HG03064 (cell line): ENCODE measurements around the gene TM4SF1.
"Not testable (repeated sequence)": the region's sequence is repeated elsewhere in the genome, so short reads cannot be mapped to it uniquely, and the experiment has no call there.

ENCODE experiments used
- ATAC-seq: cut with Tn5 transposase; IDR thresholded peaks from one replicate; pipeline ENCODE4 v1.9.1; 2021; ENCODE audit warnings: low read depth; ENCODE audit not compliant: unreplicated experiment

TM4SF1 gene

DNA sequence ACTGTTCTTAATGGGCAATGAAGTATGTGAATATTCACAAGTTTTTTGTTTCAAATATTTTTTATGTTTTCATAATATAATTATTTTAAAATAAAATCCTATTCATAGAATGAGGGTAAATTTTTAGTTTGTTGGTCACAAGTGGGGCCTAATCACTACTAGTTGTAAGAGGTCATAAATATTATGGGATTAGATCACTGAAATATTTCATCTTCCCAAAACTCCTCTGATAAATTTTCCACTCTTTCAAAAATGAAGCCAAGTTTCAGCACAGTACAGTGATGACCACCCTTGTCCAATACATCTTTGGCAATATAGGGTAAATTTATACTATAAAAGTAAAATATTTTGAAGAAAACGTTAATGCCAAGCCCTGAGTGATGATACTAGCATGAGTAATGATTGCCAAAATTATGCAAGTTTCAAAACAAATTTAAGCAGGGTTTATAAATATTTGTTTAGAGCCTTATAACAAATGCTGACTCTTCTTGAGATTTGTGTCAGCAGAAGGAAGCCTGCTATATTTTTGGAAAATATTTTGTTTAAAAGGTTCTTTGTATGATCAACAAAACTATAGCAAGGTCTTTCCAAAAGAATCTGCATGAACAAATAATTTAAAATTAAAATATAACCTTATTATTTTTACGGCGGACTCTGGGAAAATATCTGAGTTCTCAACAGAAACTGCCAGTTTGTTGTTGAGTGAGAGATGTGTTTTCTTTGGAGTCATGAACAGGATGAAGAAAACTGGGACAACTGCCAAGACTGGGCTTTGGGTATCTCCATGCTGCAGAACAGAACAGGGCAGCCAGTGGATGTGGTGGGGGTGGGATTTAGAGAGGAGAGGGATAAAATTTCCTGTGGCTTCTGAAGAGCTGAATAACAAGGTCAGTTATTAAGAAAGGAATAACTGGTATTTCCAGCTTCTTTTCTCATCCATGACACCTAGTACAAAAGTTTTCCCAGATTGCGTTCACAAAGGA, 17.9 kb upstream of the TM4SF1 start:
- no peak for ATAC-seq

DNA sequence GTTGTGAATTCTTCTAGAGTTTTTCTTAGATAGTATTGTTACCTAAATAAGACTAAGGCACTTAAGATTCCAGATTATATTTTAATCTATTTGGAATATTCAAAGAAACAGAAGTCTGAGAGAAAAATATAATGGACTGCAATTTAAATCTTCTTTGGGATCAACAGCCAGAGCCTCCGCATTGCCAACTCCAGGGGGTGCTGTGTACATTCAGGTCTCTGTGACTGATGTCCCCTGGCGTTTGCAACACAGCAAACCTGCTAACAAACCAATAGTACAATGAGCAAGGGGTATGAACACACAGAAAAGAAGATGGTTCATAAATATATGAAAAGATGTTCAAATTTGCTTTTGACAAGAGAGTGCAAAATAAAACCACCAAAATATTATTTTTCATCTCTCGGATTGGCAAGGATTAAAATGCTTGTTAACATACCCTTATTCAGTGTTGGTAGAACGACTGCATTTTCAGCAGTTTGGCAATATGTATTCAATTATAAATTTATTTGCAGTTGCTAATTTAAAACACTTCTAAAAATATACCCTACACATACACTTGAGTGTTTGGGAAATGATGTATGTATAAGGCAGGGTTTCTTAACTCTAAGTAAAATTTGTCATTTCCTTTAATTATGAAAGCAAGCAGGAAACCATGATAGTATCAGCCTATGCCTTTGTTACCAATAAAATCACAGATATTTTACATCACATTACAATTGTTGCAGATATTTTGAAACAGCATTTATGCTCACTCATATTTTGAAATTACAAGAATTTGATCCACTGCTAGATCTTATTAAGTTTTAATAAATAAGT, 16.1 kb upstream of the TM4SF1 start:
- no peak for ATAC-seq

DNA sequence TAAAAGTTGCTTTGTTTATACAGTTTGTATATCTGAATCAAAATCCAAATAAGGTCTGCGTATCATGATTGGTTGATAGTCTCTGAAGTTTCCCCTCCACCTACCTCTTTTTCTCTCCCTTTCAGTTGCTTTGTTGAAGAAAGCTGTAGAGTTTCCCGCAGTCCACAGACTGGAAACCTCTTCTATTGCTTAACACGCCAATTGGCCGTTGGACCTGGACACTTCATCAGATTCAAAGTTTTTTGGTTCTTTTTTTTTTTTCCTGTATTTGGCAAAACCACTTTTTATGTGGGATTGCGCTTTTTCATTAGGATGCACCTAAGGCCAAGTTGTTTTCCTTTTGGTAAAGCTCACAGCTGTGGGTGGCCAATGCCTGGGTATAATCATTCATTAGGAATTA, 14.5 kb upstream of the TM4SF1 start:
- ATAC-seq = no peak

DNA sequence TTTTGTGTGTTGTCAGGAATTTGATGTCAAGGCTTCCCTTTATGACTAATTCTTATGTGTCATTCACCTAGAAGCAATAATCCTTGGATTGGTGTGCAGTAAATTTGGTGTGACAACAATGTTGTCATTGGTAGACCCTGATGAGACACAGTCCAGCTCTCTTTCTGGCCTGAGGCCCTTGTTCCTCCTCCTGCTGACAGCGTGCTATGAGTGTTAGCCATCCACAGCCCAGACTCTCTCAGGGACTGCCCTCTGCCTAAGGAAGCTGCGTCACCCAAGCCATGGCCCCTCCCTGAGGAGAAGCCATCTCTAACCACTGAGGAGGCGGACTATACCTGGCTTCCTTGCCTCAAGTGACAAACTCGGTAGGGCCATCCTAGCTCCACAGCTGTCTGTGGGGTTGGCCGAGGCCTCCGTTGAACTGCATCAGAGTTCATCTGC, 13.3 kb upstream of the TM4SF1 start:
- no peak for ATAC-seq

DNA sequence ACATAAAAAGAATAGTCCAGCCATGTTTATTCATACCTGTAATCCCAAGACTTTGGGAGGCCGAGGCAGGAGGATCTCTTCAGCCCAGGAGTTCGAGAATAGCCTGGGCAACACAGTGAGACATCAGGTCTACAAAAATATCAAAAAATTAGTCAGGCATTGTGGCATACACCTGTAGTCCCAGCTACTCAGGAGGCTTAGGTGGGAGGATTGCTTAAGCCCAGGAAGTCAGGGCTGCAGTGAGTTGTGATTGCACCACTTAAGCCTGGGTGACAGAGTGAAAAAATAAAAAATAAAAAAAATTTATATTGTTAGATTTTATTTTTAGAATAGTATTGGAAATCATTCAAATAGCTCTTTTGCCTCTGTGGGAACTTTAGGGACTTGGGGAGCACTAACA, 12.8 kb upstream of the TM4SF1 start:
- no peak for ATAC-seq

DNA sequence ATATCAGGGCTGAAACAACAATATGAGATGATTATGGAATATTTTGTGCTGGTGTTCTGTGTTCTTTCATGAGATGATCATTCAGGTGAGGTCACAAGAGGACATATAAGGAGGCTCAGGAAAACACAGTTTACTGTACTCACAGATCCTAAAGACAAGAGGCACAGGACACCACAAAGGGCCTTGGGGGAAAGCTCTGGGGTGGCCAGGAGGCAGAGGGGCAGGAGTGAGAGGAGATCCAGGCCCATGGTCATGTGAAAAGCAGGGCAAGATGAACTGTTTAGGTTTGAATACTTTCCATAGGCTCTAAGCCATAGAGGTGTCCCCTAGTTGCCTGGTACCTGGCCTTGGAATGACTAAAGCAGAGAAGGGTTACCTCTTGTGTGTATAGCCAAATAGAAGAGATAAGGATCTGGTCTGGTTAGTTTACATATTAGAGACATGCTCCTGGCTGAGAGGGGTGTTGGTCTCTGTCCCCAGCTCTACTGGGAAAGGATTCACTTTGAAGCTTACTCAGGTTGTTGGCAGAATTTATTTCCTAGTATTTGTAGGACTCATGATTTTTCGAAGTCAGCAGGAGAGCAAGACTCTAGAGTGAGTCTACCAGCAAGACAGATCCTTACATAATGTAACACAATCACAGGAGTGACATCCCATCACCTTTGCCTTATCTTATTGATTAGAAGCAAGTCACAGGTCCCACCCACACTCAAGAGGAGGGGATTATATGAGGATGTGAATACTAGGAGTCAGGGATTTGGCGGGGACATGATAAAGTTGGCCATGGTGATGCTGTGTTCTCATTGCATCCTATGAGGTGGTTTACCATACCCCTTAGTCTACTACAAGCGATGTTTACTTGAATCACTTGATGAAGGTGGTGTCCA, 11.3 kb upstream of the TM4SF1 start:
- ATAC-seq = no peak

DNA sequence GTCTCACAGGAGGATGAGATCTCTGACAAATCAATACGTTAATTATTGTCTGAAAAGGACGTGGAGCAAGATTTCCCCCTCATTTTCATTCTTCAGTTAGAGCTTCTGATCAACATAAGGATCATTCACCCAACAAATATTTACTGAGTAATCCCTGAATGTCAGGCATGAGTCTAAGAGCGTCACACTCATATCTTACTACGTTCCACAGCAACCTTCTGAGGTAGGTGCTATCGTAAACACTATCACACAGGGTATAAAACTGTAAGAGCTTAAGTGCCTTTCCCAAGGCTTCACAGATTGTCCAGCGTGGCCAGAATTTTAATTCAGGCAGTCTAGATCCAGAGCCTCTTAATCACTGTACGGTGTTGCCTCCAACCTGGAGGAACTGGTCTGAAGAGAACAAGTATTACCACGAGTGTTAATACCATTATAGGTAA, 10.6 kb upstream of the TM4SF1 start:
- ATAC-seq = no peak

DNA sequence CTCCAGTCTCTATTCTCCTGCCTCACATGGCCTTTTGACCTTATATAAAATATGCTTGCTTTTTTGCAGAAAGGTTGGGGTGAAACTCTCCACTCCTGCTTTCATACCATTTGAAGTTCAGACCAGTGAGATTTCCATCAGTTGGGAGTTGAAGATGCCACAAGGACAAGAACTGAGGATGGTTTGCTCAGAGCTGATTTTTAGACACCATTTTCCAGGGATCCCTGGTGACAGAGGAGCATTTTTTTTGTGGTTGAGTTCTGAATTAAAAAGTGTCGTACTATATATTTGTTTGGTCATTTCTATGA, 8.8 kb upstream of the TM4SF1 start:
- ATAC-seq = no peak

DNA sequence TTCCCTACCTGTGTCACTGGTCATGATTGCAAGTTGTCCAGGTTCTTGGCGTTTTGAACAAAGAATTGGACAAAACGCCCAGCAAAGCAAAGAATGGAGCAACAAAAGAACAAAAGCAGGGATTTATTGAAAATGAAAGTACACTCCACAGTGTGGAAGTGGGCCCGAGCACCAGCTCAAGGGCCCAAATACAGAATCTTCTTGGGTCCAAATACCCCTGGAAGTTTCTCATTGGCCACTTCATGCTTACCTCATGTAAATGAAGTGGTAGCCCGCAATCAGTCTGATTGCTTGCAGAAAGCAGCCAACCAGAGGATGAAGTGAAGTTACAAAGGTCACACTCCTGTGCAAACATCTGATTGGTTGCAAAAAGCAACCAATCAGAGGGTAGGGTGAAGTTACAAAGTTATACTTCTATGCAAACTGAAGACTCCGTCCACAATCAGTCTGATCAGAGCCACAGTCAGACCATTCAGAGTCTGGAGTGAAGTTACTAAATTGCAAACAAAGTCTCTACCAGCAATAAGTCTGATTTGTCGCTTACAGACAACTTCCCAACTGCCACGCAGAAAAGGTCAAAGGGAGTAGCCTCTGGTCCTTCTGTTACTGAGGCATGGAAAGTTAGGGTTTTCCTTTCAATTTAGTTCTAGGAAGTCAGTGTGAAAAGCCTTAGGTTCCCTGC, 8.3 kb upstream of the TM4SF1 start:
- ATAC-seq = no peak

DNA sequence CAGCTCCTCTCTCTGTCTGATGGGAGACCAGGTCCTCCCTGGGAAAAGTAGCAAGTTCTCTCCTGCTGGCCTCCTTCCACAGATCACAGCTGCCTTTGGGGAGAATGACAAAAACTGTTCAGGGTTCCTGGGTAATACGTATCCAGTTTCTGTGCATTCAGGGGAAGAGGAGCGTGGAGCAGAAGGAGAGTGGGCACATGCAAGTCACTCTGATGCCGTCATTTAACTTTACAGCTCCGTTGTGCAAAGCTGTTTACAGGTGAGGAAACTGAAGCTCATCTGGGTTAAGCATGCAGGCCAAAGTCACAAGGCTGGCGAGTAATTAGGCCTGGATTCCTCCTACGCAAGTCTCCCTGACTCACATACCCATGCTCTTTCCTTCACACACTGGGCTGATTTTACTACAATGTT, 7.5 kb upstream of the TM4SF1 start:
- no peak for ATAC-seq

DNA sequence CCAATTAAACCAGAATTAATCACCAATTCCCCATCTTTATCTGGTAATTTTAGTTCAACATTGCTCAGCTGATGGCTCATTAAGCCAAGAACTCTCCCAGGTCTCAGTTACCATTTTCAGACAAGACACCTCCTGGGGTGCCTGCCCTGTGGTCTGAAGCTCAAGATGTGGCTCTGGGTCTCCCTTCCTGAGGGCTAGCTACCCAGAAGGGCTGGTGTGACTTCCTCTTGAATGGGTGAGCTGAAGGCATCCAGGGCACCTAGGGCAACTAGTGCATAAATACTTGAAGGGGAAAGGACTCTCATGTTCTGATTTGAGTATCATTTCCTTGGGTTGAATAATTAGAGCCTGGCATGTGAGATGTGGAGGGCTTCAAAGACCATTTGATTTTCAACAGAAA, 6.7 kb upstream of the TM4SF1 start:
- no peak for ATAC-seq

DNA sequence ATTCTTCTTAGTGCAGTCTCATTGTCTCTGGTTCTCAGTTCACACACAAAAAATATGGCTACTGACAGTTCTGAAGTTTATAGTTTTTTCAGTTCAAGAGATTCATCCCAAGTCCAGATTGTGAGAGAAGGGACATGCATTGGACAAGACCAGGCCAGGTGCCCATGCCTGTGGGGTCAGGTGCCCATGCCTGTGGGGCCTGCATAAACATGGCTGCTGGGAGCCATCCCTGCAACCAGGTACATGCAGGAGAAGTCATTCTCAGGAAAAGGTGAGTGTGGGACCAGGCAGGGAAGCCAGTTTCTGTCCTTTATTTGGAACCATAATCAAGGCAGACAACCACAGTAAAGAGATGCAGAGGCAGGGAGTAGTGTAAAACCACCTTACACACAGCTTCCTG, 6.3 kb upstream of the TM4SF1 start:
- ATAC-seq = no peak

DNA sequence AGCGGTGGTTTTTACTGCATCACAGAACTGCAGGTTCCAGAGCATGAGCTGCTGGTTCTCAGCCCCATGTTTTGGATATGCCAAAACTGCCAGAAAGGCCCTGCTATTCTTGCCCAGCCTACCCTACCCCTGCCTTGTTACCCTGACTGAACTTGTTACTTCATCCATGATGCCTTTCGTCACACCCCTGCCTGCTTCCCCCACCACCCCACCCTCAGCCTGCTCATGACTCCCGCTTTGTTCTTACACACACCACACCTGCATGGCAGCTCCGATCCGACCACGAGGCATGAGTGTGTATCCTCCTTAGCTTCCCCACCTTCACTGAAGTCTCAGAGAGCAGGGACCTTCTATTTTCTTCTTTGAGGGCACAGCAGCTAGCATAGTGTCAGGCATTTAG, 5.1 kb upstream of the TM4SF1 start:
- ATAC-seq = no peak

DNA sequence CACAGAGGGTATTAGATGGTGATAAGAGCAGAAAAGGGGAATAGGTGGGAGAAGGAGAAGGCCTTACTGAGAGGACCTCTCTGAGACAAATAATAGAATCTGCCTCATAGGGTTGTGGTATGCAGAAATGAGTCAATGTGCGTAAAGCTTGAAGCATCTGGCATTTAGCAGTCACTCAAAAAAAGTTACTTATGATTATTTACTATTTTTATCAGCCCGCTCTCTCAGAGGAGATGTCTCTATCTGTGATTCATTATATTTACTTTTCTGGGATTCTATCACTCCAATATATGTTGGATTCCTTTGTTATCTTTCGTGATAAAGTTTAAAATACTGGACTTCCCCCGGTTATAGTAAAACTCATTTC, 4.6 kb upstream of the TM4SF1 start:
- ATAC-seq = no peak

DNA sequence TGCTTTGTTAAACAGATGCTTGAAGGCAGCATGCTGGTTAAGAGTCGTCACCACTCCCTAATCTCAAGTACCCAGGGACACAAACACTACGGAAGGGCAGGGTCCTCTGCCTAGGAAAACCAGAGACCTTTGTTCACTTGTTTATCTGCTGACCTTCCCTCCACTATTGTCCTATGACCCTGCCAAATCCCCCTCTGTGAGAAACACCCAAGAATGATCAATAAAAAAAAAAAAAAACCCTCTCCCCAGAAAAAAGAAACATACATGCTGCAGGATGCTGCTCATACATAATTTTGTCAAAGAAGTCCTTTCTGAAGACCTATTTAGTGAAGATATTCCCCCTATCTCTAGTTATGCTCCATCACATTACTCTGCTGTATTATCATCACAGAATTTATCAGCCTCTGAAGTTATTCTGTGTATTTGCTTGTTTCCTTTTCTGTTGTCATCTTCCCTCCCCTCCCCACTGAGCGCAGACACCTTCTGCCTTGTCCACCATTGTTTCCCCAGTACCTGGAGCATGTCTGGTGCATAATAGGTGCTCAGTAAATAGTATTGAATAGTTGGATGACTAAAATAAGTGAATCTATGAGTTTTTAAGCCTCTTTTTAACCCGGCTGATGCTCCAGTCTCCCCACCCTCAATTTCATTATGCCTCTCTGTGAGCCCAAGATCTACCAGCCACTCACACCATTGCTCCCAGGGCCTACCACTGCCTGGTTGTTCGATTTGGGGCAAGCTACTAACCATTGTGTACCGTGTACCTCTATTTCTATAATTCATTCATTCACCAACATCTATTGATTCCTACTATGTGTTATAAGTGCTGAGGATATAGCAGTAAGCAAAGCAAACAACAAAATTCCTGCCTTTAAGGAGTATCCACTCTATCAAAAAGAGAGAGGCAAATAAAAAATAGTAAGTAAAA, 4.0 kb upstream of the TM4SF1 start:
- ATAC-seq = no peak

DNA sequence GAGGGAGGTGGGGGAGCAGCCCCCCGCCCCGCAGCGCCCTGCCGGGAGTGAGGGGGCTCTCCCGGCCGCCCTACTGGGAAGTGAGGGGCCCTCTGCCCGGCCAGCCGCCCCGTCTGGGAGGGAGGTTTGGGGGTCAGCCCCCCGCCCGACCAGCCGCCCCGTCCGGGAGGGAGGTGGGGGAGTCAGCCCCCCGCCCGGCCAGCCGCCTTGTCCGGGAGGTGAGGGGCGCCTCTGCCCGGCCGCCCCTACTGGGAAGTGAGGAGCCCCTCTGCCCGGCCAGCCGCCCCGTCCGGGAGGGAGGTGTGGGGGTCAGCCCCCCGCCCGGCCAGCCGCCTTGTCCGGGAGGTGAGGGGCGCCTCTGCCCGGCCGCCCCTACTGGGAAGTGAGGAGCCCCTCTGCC, 2.8 kb upstream of the TM4SF1 start:
- not testable (repeated sequence) for ATAC-seq

DNA sequence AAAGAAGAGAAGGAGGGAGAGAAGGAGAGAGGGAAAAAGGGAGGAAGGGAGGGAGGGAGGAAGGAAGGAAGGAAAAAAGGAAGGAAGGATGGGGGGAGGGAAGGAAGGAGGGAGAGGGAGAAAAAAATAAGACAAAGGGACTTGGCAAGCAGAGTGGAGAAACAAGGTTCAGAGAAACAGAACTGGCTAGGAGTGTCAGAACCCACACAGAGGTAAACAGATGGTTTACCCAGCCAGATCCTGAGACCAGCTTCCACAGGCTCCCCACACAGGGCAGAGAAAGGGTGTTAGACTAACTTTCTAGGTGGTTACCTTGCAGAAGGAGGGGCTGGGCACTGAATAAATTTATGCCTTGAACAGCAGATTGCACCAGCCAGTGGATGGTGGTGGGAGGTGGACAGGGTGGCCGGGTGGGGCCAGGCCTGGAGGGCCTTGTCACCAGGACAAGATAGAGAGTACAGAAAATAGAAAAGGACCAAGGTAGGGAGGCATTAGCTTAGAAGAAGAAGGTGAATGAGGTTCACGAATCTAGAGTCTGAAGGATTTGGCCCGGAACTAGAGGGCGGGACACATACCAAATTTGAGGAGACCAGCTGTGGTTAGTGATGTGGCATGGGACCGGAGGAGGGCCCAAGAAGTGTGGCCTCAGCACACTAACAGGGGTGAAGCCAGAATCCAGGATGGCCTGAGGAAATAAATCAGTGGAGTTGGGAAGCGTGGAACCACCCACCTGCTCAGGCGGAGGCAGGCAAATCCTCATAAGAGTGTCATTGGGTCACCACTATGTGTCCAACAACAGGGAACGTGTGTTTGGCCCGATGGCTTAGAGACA, 1.2 kb upstream of the TM4SF1 start:
- ATAC-seq = no peak

DNA sequence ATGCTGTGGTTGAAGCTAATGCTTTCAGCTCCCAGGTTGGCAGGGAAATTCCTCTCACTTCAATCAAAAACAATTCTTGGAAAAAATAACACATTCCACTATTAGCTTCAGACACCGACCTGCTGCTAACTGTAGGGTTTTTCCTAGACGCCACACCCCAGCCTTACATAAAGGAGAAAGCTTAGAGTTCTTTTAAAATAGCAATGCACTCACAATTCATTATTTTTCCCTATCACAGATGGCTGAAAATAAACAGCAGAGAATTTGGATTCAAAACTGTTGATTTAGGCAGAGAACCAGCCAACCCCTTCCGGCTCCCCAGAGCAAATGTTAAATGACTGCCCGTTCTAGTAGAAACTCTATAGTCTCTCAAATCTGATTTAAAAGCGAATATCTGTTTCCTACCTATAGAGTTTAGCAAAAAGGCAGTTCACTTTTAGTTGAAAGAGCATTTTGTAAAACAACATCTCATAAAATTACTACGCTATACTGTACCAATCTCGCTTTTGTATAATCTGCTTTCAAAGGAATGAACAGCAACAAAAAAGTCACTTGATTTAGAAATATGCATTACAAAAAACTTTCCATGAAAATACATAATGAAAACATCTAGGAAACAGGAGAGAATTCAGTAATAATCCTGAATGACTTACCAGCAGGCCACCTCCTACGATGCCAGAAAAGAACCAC, 586 bp downstream of the TM4SF1 start:
- no peak for ATAC-seq
